Esophagus muscularis mucosa (tissue), 4 donors: ENCODE results near the gene GOSR1.

ENCODE experiments used
- CTCF ChIP-seq, 3 experiments: fragments of 200-600 bp in 2 of 3; fragments of 450-650 bp in 1 of 3; sonication (generic) in 2 of 3; IDR thresholded peaks; one replicate each; pipeline ENCODE4 v1.5.1; 2017 to 2019; ENCODE audit warnings: antibody characterized with exemption in 3 of 3, mild to moderate bottlenecking in 2 of 3, moderate library complexity in 1 of 3
- EP300 ChIP-seq: sonication (generic); formaldehyde crosslinking; IDR thresholded peaks from one replicate; pipeline ENCODE4 v1.6.1; 2017; ENCODE audit warnings: antibody characterized with exemption
- POLR2A ChIP-seq: fragments of 450-650 bp; IDR thresholded peaks from one replicate; pipeline ENCODE4 v1.6.1; 2017; ENCODE audit warnings: antibody characterized with exemption, moderate library complexity, mild to moderate bottlenecking, low read depth
- POLR2AphosphoS5 ChIP-seq, 2 donors: sonication (generic); formaldehyde crosslinking; IDR thresholded peaks; one replicate each; pipeline ENCODE4 v1.6.1; 2017; ENCODE audit warnings: antibody characterized with exemption in 2 of 2

GRCh38 chr17:30519707-30520106, 42.5 kb downstream of the GOSR1 start:
- TF ChIP-seq CTCF (IDR thresholded peaks at IDR 0.05): no peak
- TF ChIP-seq POLR2AphosphoS5 (IDR thresholded peaks at IDR 0.05): no peak
- TF ChIP-seq POLR2A: no peak
- TF ChIP-seq EP300: no peak
